GM15510 (cell line): ENCODE data around the gene NIBAN1.

ENCODE experiments used
- POLR2A ChIP-seq: IDR thresholded peaks from 3 replicates; pipeline ENCODE4 v1.6.1; 2011; ENCODE audit warnings: borderline replicate concordance; ENCODE audit not compliant: insufficient read length; ENCODE audit errors: extremely low read depth

NIBAN1 gene, protein sequence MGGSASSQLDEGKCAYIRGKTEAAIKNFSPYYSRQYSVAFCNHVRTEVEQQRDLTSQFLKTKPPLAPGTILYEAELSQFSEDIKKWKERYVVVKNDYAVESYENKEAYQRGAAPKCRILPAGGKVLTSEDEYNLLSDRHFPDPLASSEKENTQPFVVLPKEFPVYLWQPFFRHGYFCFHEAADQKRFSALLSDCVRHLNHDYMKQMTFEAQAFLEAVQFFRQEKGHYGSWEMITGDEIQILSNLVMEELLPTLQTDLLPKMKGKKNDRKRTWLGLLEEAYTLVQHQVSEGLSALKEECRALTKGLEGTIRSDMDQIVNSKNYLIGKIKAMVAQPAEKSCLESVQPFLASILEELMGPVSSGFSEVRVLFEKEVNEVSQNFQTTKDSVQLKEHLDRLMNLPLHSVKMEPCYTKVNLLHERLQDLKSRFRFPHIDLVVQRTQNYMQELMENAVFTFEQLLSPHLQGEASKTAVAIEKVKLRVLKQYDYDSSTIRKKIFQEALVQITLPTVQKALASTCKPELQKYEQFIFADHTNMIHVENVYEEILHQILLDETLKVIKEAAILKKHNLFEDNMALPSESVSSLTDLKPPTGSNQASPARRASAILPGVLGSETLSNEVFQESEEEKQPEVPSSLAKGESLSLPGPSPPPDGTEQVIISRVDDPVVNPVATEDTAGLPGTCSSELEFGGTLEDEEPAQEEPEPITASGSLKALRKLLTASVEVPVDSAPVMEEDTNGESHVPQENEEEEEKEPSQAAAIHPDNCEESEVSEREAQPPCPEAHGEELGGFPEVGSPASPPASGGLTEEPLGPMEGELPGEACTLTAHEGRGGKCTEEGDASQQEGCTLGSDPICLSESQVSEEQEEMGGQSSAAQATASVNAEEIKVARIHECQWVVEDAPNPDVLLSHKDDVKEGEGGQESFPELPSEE

GRCh38 chr1:184974056-184974836 is at the start of gene NIBAN1:
Gene NIBAN1 (minus strand): TSS chr1:184974508. CDS start chr1:184974356, 152 bp downstream.
- TF ChIP-seq POLR2A: peak; percentile 46

DNA sequence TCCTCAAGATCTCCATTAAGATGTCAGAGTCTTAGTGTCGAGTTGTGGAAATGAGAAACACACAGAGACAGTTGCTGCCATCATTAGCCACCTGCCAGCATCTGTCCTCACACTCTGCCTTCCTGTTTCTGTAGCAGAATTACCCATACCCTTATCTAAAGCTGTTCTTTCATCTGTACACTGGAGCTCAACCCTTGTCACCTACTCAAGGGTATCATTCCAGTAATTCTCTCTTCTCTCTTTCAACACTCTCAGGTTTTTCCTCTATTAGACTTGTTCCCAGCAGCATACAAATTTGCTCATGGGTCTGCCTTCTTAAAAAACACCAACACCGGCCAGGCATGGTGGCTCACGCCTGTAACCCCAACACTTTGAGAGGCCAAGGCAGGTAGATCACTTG is 43.7 kb upstream of the NIBAN1 start:
- no peak for TF ChIP-seq POLR2A

GRCh38 chr1:185017338-185017737 is 43.0 kb upstream of the NIBAN1 start:
- TF ChIP-seq POLR2A: no peak

DNA sequence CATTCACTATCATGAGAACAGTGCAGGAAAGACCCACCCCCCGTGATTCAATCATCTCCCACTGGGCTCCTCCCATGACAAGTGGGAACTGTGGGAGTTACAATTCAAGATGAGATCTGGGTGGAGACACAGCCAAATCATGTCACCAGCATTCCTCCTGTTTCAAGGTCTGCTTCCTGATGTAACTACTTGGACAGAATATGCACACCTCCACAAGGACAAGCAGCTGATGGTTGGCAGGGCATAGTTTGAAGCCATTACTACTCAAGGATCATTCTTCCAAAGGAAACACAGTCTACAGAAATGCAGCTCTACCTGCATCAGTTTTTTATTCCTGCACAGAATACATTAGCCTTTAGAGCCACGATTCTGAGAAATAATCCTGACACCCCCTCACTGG is 42.6 kb upstream of the NIBAN1 start:
- TF ChIP-seq POLR2A: no peak

GRCh38 chr1:185015631-185016030 is 41.3 kb upstream of the NIBAN1 start:
- TF ChIP-seq POLR2A: no peak

DNA sequence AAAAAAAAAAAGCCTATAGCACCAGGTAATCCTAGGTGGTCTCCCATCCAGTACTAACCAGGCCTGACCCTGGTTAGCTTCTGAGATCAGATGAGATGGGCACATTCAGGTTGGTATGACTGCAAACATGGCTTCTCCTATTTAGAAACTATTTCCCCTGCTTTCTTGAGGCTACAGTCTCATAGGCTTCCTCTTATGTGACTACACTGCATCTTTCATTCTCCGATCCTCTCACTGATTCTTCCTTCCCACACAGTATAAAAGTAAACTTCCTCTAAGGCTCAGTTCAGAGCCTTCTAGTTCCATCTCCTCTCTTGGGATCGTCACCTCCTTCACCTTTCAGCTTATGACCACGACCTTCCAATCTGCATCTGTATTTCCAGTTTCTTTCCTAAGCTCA is 40.6 kb upstream of the NIBAN1 start:
- TF ChIP-seq POLR2A: no peak

GRCh38 chr1:185010361-185010760 is 36.1 kb upstream of the NIBAN1 start:
- TF ChIP-seq POLR2A: no peak

DNA sequence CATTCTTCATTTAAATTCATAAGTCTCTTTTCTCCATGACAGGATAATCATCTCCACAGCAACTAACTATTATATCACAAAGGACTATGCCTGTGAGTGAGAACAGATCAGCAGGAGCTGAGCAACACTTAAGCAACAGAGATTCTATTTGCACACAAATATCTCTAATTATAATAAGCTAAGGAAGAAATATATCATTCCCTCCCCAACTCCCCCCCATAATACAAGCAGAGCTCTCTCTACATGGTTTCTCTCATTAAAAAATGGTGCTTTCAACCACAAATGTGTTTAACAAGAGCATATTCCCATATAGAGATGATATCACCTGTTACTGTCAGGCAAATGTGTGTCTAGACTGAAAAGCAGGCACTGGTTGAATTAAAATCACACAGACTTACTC is 34.5 kb upstream of the NIBAN1 start:
- TF ChIP-seq POLR2A: no peak

GRCh38 chr1:184994301-184994700 is 20.0 kb upstream of the NIBAN1 start:
- no peak for TF ChIP-seq POLR2A

- no peak for TF ChIP-seq POLR2A
These were observed 18.0 kb upstream of the NIBAN1 start for GRCh38 chr1:184992271-184992670.

DNA sequence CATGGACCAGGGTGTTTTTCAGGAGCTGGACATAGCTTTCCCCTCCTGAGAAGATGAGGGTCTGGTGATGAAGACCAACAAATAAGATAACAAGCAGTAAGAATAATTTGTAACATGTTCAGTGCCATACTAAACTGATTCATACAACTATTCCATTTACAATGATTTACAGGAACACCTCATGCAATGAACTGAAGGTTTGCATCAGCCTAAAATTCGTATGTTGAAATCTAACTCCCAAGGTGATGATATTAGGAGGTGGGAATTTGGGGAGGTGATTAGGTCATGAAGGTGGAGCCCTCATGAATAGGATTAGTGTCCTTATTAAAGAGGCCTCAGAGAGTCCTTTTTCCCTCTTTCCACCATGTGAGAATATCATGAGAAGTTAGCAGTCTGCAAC is 15.9 kb upstream of the NIBAN1 start:
- TF ChIP-seq POLR2A: no peak

GRCh38 chr1:184988506-184988905 is 14.2 kb upstream of the NIBAN1 start:
- no peak for TF ChIP-seq POLR2A

GRCh38 chr1:184987696-184988095 is 13.4 kb upstream of the NIBAN1 start:
- TF ChIP-seq POLR2A: no peak

GRCh38 chr1:184986250-184986649 is 11.9 kb upstream of the NIBAN1 start:
- TF ChIP-seq POLR2A: no peak
